ENCODE measurements around the gene TAMALIN. TPM values are rescaled to one million over a fixed set of nuclear protein-coding genes. Genes with fewer than 3 reads are reported as not detected.

TAMALIN gene
- total RNA-seq, 1 experiment from 2014 or later = 1.2 TPM

DNA sequence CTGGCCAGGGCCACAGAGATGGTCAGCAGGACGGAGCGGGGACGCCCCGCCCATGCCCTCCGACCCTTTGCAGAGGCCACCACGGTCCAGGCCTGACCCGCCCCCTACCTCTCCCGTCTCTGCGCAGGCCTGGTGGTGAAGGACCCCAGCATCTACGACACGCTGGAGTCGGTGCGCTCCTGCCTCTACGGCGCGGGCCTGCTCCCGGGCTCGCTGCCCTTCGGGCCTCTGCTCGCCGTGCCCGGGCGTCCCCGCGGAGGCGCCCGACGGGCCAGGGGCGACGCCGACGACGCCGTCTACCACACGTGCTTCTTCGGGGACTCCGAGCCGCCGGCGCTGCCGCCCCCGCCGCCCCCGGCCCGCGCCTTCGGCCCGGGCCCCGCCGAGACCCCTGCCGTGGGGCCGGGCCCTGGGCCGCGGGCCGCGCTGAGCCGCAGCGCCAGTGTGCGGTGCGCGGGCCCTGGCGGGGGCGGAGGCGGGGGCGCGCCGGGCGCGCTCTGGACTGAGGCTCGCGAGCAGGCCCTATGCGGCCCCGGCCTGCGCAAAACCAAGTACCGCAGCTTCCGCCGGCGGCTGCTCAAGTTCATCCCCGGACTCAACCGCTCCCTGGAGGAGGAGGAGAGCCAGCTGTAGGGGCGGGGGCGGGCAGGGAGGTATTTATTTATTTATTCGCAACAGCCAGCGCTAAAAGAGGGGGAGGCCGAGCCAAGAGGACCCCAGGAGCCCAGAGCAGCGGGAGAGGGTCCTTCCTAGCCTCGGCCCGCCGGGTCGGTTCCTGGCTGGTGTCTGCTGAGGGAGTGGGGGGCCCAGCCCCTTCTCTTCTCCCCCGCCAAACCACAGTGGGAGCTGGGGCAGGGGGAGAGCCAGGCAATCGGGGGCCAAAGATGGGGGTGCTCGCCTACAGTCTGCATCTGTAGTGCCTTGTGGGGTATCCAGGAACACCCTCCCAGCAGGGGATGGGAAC lies 8.1 kb downstream of the TAMALIN start:
- peaks cover 78% of the 10 kb centered on the region for H3K27me3 Mint-ChIP-seq (ENCODE audit: low read depth)
- Histone ChIP-seq H3K4ac (ENCODE audit: low read depth, low read length) (no peak overlapping the region), H3T11ph (ENCODE audit: low read length) (no peak overlapping the region), H2AFZ (ENCODE audit: low read length) (no peak overlapping the region), H2BK5ac (ENCODE audit: insufficient read length, low read length) (no peak overlapping the region), H4K20me1 (ENCODE audit: control insufficient read depth, insufficient read depth, insufficient read length) (no peaks in the 10 kb centered on the region), H3K79me1 (ENCODE audit: insufficient read depth, low read depth, low read length, poor library complexity, severe bottlenecking) (no peaks in the 10 kb centered on the region), H2AK5ac (ENCODE audit: insufficient read length, low read length) (no peak overlapping the region), H2BK15ac (ENCODE audit: low read depth, low read length) (no peak overlapping the region), H3K18ac (ENCODE audit: insufficient read length, low read depth, low read length) (no peak overlapping the region), H3K9me3 (ENCODE audit: control insufficient read depth, low read depth, low read length) (no peaks in the 10 kb centered on the region), H2BK12ac (ENCODE audit: insufficient read length, low read depth, low read length) (no peak overlapping the region), H4K5ac (ENCODE audit: insufficient read length, low read depth, low read length) (no peak overlapping the region), H3K14ac (ENCODE audit: insufficient read depth, low read length) (no peak overlapping the region), H2BK120ac (ENCODE audit: low read depth, low read length, poor library complexity, severe bottlenecking) (no peak overlapping the region), H3K23ac (ENCODE audit: insufficient read length, low read depth, low read length) (no peak overlapping the region), H4K8ac (replicated peaks; ENCODE audit: insufficient read length, low read depth, low read length) (no peak overlapping the region), H2BK20ac (ENCODE audit: low read depth, low read length, poor library complexity, severe bottlenecking) (no peak overlapping the region), H3K9ac (ENCODE audit: extremely low read depth, insufficient read length, low read length) (no peak overlapping the region), H3K56ac (ENCODE audit: insufficient read length, low read depth, low read length) (no peak overlapping the region), H3K4me1 (ENCODE audit: insufficient read depth, low read length) (peaks cover 5% of the 10 kb centered on the region; the same call in 1 of the 2 replicates), H3K27ac (ENCODE audit: insufficient read length, low read depth, low read length) (no peak overlapping the region), H3K23me2 (ENCODE audit: insufficient read length, low read depth, low read length, poor library complexity, severe bottlenecking) (no peaks in the 10 kb centered on the region), H3K4me2 (ENCODE audit: insufficient read depth, insufficient read length, low read length) (no peak overlapping the region), H3K79me2 (ENCODE audit: insufficient read depth, low read length) (no peaks in the 10 kb centered on the region), H3K27me3 (ENCODE audit: insufficient read depth, low read length) (no peaks in the 10 kb centered on the region), H4K91ac (ENCODE audit: insufficient read length, low read depth, low read length) (no peak overlapping the region)
- H3K9me3 Mint-ChIP-seq = no peaks in the 10 kb centered on the region; a peak in 1 of 5 replicates
- WGBS (ENCODE audit: extremely low coverage, insufficient read length, low lambda C conversion rate) = no CpG with 5 or more reads among the region's 93 CpGs
- peaks cover 24 to 37% of the 10 kb centered on the region in 2 experiments for H3K4me1 Mint-ChIP-seq
- no peak overlapping the region; a peak in 1 of 7 replicates for H3K27ac Mint-ChIP-seq
- H3K4me3 Mint-ChIP-seq = peak overlapping the region in 1 of 2 experiments; percentile 41; a peak in 2 of 5 replicates
- TF ChIP-seq CTCF (conservative IDR thresholded peaks at IDR 0.05) = no peak
- DNase-seq = peak; percentile 70
- peaks cover 0 to 14% (median 10%) of the 10 kb centered on the region in 3 experiments; a peak in 3 of 7 replicates for H3K36me3 Mint-ChIP-seq (ENCODE audit: insufficient read depth in 1 of 3, low read depth in 3 of 3)
